Heart left ventricle (tissue), 13 donors: ENCODE data around the gene KCTD11.

Experiments used
- POLR2A ChIP-seq, 2 donors: fragments of 450-650 bp; IDR thresholded peaks; one replicate each; pipeline ENCODE4 v1.6.1; 2017; ENCODE audit warnings: antibody characterized with exemption in 2 of 2, mild to moderate bottlenecking in 2 of 2, moderate library complexity in 2 of 2
- TF ChIP-seq, protein P1 (sequence below), 12 donors: fragments of 200-600 bp; sonication (generic) in 4 of 12; IDR thresholded peaks; one replicate each; pipeline versions ENCODE4 v1.5.0 to v1.8.0; 2018 to 2022; ENCODE audit warnings: antibody characterized with exemption in 12 of 12, mild to moderate bottlenecking in 5 of 12
- donor health status: ischemic (EF 13 %, LVEDD 7.1; RV severe dilation, severe dysfunction).
- donor health status: DM: no; HTN: yes; CAD: no.
- donor health status: DM: no; HTN: no; CAD: no.
- donor health status: ischemic (EF 25% LVEDD 6.9; RV normal size, moderate dysfunction).
- donor health status: ischemic (EF 25% LVEDD 5.7; RV mildly dilated, moderate dysfunction).
- donor health status: ischemic (EF 35%, LVEDD 5.7; RV mildly dilated, moderate dysfunction).
- donor health status: nonischemic (EF 11% LVEDD 7.7; RV severe dilation, severe dysfunction).
- donor health status: DM: yes; HTN: yes; CAD: no.
- donor health status: PGD.
- donor health status: ischemic (EF 29% LVEDD 5.4; RV normal size, mild dysfunction).
- donor health status: nonischemic (EF 23%, LVEDD 6.1; RV moderate dilation, normal function).

DNA sequence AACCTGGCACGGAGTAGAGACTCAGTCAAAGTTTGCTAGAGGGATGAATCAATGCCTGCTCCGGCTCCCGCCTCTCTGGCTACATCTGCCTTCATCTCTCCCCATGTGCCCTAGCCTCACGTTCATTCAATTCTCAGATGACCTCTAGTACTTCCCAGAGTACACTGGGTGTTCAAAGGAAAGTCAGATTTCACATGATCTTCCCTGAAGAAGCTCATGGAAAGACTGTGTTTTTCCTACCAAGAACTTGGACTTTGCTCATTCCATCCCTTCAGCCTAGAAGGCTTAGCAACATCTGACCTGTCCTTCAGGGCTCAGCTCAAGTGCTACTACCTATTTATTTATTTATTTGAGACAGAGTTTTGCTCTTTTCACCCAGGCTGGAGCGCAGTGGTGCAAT lies 17.9 kb downstream of the KCTD11 start:
- TF ChIP-seq, protein P1, sequence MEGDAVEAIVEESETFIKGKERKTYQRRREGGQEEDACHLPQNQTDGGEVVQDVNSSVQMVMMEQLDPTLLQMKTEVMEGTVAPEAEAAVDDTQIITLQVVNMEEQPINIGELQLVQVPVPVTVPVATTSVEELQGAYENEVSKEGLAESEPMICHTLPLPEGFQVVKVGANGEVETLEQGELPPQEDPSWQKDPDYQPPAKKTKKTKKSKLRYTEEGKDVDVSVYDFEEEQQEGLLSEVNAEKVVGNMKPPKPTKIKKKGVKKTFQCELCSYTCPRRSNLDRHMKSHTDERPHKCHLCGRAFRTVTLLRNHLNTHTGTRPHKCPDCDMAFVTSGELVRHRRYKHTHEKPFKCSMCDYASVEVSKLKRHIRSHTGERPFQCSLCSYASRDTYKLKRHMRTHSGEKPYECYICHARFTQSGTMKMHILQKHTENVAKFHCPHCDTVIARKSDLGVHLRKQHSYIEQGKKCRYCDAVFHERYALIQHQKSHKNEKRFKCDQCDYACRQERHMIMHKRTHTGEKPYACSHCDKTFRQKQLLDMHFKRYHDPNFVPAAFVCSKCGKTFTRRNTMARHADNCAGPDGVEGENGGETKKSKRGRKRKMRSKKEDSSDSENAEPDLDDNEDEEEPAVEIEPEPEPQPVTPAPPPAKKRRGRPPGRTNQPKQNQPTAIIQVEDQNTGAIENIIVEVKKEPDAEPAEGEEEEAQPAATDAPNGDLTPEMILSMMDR (IDR thresholded peaks at IDR 0.05): no peak
- no peak for TF ChIP-seq POLR2A (IDR thresholded peaks at IDR 0.05)
